G401.6 (cell line): Measurements from ENCODE around the gene METTL9.
"Not testable (repeated sequence)": the region's sequence is repeated elsewhere in the genome, so short reads cannot be mapped to it uniquely, and the experiment has no call there.

Source experiments
- FAIRE-seq: peaks from 2 replicates; lab custom pipeline; 2012; peaks lifted over from hg19 to GRCh38; lab: Jason Lieb, UNC

The METTL9 gene

GRCh38 chr16:21637032-21637968 lies 37.9 kb downstream of the METTL9 start:
- no peak for FAIRE-seq

GRCh38 chr16:21638573-21638975 lies 39.2 kb downstream of the METTL9 start:
- FAIRE-seq = no peak

GRCh38 chr16:21639493-21639892 lies 40.1 kb downstream of the METTL9 start:
- FAIRE-seq = no peak

DNA sequence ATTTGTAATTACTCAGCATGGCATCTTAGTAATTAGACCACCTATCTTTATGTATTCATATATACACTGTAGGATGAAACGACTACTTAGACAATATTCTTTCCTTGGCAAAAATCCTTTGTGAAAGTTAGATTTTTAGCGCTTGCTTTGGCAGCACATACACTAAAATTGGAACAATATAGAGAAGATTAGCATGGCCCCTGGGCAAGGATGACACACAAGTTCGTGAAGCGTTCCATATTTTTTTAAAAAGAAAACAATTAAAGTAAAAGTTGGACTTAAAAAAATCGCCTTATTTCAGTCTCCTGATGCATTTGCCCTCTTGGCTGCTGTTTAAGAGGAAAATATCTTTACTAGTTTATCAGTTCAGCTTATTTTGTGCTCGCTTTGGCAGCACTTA lies 42.5 kb downstream of the METTL9 start:
- no peak for FAIRE-seq

DNA sequence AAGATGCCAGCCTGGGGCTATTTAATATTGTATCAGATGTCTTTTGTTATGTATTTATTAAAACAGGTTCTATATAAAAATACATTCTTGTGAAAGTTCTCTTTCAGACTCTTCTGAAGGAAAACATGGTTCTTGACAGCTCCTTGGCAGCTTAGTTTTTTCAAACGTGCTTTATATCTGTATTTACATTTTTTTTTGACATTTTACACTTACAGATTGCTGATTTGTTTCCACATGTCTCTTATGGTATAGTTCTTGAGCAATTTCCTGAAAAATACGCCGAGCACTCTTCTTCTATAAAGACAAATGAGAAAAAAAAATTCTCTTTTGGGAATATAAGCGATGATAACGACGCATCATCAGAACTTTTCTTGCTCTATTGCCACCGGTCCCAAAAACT lies 43.5 kb downstream of the METTL9 start:
- FAIRE-seq = no peak

GRCh38 chr16:21643785-21644184 lies 44.4 kb downstream of the METTL9 start:
- no peak for FAIRE-seq

DNA sequence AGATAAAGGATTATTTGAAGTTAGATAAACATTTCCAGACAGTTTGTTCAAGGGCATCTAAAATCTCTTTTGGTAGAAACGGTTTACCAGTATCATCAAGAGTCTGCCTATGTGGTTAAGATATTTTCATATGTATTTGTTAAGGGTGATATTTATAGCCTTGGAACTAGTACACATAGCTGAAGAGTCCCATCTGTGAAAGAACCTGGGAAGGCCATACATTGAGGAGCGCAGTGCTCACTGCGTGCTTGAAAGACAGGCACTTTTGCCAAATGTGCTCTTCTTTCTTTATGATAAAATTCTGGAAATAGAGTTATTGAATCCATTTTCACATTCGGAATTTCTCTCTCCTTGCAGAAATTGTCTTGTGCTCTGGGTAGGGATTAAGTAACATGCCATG lies 45.3 kb downstream of the METTL9 start:
- FAIRE-seq = no peak

GRCh38 chr16:21645261-21645721 lies 45.9 kb downstream of the METTL9 start:
- FAIRE-seq = no peak

DNA sequence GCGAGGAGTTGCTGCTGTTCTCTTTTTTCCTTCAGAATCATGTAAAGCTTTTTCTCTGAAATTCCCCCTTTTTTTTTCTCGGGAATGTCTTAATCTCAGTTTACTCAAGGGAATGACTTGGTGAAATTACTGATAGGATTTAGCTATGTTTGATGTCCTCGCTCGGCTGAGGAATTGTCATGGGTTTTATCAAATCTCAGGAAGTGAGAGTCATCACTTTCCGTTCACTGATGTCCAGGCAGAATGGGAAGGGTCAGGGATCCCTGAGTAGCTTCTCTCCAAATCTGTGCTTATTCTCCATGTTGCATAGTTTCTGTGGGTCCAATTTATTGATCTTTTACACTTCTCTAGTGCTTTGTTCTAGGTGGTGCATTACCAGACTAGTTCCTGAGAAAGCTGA lies 46.7 kb downstream of the METTL9 start:
- FAIRE-seq = no peak

DNA sequence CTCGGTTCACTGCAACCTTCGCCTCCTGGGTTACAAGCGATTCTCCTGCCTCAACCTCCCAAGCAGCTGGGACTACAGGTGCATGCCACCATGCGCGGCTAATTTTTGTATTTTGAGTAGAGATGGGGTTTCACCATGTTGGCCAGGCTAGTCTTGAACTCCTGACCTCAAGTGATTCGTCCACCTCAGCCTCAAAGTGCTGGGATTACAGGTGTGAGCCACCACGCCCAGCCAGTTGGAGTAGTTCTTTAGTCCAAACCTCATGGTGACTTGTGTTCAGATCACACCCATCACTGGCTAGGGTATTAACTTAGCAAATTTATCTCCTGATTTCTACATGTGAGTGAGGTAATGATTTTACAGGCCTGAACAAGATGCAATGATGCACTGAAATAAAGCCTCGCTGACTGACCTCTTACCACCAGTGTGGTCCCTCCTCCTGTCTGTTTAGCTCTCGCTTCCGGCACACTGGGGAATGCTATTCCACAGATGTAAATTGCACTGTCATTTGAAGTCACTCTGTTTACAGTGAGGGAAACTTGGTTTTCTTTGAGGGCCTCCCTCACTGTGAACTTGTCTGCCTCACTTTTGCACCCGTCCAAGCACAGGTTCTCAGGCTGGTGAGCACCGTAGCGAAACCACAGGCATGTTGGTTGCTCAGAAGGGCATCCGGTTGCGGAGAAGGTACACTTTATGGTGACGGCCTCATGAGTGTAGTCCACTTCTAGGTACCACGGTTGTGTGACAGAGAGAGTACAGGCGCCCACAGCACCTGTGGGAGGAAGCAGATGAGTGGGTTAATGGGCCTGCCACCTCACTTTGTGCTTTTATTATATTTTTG lies 47.6 kb downstream of the METTL9 start:
- FAIRE-seq = no peak

DNA sequence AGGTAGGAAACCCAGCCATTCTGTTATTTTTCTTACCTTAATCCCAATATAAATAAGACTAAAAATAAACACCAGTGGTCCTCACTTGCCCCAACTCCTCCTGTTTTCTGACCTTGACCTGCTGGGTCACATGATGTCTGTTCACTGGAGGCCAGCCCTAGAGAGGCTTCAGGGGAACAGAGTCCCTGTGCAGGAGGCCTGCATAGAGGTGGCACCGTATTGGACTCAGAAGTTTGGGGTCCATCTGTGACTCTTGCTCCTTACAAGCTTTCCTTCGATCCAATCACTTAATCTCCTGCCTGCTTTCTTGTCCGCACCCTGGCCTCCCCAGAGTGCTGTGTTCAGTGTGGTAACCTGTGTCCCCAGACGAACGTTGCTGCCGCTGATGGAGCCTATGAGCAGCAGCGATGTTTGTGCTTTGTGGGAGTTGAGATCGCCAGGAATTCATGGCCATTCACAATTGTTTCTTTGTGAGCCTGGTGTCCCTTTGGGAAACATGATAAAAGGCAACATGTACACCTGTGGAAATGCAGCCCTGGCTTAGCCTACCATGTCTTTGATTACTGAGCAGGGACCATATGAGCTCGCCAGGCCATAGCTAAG lies 48.3 kb downstream of the METTL9 start:
- FAIRE-seq = no peak

- FAIRE-seq = not testable (repeated sequence)
Observed at GRCh38 chr16:21649826-21650406, 50.5 kb downstream of the METTL9 start.

DNA sequence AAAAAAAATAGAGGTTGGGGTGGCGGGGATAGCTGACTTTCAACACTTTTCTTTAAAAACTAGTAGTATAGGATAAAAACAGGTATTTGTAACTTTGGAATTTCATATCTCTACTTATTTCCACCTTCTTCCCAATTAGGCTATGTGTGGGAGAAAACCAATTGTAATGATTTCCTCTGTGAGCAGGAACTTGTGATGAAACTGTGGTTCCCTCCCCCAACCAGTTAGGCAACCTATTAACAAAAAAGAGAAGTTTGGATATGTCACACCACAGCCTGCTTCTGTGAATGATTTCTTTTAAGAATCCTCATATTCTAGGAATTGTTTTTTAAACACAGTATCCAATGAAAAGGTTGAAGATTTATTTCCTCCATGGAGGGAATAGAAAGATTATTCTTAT lies 51.1 kb downstream of the METTL9 start:
- no peak for FAIRE-seq

DNA sequence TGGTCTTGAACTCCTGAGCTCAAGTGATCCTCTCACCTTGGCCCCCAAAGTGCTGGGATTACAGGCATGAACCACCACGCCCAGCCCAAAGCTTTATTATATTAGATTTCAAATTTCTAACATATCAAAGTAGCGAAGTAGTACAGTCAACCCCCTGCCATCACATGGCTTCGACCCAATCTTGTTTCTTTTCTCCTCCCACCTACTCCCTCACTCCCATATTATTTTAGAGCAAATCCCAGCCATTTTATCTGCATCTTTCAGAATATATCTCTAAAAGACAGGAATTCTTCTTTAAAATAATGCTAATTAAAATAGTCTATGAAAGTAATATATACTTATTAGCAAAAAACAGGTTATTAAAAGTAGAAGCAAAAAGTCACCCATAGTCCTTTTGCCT lies 52.1 kb downstream of the METTL9 start:
- no peak for FAIRE-seq

GRCh38 chr16:21652453-21652852 lies 53.1 kb downstream of the METTL9 start, which contains the start of gene IGSF6:
IGSF6 (minus strand) TSS chr16:21652608; CDS start chr16:21652598, 10 bp downstream.
- no peak for FAIRE-seq

- FAIRE-seq = no peak
Observed at GRCh38 chr16:21653571-21653970, 54.2 kb downstream of the METTL9 start.

GRCh38 chr16:21654466-21654865 lies 55.1 kb downstream of the METTL9 start:
- no peak for FAIRE-seq

GRCh38 chr16:21654881-21655280 lies 55.5 kb downstream of the METTL9 start:
- no peak for FAIRE-seq

DNA sequence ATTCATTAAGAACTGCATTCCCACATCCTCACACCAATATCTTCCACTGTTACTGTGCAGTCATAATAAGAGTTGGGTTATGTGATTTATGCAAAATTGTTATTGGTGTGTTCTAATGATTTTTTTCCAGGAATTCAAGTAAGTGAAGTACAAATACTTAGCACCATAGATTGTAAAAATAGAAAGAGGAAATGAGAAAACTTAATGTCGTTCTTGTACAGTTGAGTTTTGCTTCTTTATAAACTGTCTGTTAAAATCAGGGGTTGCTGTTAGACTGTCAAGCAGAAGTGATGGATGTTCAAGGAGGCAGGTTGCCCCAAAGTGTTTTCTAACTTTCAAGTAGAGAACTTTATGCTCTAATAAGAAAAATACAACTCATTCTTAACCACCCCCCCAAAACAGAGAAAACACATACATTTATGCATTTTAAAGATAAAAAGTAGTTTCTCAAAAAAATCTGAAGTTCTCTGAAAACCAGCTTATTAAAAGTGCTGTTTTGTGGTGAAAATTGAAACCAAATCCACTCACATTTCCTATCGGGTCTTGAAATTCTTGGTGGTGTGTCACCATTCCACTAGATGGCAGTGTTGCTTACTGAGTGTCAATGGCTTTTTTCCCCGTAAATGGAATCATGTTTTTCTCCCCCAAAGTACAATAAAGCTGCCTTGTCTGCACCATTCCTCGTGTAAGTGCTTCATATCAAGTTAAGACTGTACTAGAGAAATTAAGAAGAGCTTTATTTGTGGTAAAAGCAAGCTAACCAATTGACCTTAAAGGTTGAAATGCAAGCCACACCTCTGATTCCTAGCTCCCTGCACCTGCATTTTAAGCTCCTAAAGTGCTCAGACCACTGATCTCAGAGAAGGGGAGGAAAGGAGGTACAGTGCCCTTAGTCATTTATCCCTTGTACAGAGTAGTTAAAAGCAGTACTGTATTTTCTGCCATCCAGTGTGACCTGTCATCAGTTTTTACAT lies 57.7 kb downstream of the METTL9 start:
- peak; percentile 95 for FAIRE-seq

DNA sequence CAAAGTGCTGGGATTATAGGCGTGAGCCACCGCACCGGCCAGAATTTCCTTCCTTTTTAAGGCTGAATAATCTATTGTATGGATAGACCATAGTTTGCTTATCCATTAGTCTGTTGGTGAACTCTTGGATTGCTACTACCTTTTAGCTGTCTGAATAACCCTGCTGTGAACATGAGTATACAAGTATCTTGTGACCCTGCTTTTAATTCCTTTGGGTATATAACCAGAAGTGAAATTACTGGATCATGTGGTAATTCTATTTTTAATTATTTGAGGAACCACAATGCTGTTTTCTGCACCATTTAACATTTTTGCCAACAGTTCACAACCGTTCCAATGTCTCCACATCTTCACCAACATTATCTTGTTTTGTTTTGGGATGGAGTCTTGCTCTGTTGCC lies 59.7 kb downstream of the METTL9 start:
- no peak for FAIRE-seq
